ENCODE data around the gene ERCC6L2. TPM values are rescaled to one million over a fixed set of nuclear protein-coding genes. Genes with fewer than 3 reads are reported as not detected.

ERCC6L2 gene
- total RNA-seq, 1 experiment from 2014 or later, result 39.2 TPM

DNA sequence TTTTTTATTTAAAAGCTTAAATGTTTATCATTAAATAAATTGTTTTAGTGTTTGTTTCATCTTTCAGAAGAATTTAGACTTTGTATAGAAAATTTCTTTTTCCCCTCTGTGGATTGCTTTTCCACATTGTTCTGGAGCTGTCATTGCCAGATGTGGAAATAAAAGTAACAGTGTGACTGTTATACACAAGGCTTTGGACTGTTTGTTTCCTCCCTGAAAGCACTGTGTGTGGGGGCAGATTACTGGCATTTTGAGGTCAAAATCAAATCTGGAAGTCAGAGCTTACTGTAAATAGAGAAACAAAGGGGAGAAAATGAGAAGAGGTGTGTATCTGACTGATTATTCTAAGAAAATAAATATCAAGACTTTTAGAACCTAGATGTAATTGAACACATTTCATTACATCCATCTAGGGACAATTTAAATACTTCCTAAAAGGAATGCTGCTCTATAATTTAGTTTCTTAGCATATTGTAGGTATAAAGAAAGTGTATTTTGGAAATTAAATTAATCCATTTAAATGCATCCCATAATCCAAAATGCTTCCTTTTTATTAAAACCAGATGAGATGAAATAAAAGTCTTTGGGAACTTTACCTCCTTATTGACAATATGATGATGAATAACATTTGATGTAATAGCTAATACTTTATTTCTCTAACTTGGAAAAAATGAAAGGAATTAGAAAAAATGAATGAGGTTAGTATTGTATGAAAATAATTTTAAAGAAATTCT, 51.9 kb downstream of the ERCC6L2 start:
- Histone ChIP-seq H3K9me2 (ENCODE audit: insufficient read depth) (no peaks in the 10 kb centered on the region), H3K4me2 (ENCODE audit: low read length) (no peak overlapping the region), H3K9me3 (ENCODE audit: control insufficient read depth in 1 of 2, insufficient read depth in 1 of 2, low read depth in 1 of 2, low read length in 2 of 2) (no peaks in the 10 kb centered on the region), H3K27ac (ENCODE audit: low read depth, low read length) (no peak overlapping the region), H3K4me1 (ENCODE audit: control insufficient read depth in 1 of 2, insufficient read depth in 2 of 2, low read length in 2 of 2) (no peaks in the 10 kb centered on the region), H2AFZ (ENCODE audit: low read depth, low read length, poor library complexity, severe bottlenecking) (no peak overlapping the region), H3K36me3 (ENCODE audit: control insufficient read depth in 1 of 2, insufficient read depth in 2 of 2, low read length in 2 of 2) (peaks cover 13 to 25% of the 10 kb centered on the region in 2 experiments), H3K9ac (ENCODE audit: low read length) (no peak overlapping the region), H3K27me3 (ENCODE audit: insufficient read depth, low read length) (no peaks in the 10 kb centered on the region), H4K20me1 (ENCODE audit: insufficient read depth) (no peaks in the 10 kb centered on the region; the same call in 1 of the 2 replicates), H3K4me3 (replicated peaks in 1 of 2; ENCODE audit: low read depth in 1 of 2, low read length in 2 of 2) (no peak overlapping the region), H3K79me2 (ENCODE audit: insufficient read depth, low read length) (no peaks in the 10 kb centered on the region)
- BruUV-seq (replicated peaks), result no TSS peak
- no peak for ATAC-seq
- intact Hi-C loops (cut with micrococcal nuclease), result no loop called here
- ChIA-PET RAD21 (ENCODE audit: low non-redundant PET in 1 of 2, low total read pairs in 2 of 2, uncharacterized antibody in 2 of 2, unreplicated experiment in 2 of 2) (no interaction called here), POLR2A (no interaction called here), CTCF (interaction anchor here (1.0 kb wide), 1 partner anchor 8 kb away, joined by 3 read pairs; no protein-coding TSS in a partner anchor)
- DNase-seq (ENCODE audit: low read depth, low spot score), result no peak
- TF ChIP-seq, protein P1, sequence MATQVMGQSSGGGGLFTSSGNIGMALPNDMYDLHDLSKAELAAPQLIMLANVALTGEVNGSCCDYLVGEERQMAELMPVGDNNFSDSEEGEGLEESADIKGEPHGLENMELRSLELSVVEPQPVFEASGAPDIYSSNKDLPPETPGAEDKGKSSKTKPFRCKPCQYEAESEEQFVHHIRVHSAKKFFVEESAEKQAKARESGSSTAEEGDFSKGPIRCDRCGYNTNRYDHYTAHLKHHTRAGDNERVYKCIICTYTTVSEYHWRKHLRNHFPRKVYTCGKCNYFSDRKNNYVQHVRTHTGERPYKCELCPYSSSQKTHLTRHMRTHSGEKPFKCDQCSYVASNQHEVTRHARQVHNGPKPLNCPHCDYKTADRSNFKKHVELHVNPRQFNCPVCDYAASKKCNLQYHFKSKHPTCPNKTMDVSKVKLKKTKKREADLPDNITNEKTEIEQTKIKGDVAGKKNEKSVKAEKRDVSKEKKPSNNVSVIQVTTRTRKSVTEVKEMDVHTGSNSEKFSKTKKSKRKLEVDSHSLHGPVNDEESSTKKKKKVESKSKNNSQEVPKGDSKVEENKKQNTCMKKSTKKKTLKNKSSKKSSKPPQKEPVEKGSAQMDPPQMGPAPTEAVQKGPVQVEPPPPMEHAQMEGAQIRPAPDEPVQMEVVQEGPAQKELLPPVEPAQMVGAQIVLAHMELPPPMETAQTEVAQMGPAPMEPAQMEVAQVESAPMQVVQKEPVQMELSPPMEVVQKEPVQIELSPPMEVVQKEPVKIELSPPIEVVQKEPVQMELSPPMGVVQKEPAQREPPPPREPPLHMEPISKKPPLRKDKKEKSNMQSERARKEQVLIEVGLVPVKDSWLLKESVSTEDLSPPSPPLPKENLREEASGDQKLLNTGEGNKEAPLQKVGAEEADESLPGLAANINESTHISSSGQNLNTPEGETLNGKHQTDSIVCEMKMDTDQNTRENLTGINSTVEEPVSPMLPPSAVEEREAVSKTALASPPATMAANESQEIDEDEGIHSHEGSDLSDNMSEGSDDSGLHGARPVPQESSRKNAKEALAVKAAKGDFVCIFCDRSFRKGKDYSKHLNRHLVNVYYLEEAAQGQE (IDR thresholded peaks at IDR 0.05; ENCODE audit: low read depth), result no peak
- no peak for TF ChIP-seq RAD21 (IDR thresholded peaks at IDR 0.05; ENCODE audit: low read depth)
- TF ChIP-seq, protein P2, sequence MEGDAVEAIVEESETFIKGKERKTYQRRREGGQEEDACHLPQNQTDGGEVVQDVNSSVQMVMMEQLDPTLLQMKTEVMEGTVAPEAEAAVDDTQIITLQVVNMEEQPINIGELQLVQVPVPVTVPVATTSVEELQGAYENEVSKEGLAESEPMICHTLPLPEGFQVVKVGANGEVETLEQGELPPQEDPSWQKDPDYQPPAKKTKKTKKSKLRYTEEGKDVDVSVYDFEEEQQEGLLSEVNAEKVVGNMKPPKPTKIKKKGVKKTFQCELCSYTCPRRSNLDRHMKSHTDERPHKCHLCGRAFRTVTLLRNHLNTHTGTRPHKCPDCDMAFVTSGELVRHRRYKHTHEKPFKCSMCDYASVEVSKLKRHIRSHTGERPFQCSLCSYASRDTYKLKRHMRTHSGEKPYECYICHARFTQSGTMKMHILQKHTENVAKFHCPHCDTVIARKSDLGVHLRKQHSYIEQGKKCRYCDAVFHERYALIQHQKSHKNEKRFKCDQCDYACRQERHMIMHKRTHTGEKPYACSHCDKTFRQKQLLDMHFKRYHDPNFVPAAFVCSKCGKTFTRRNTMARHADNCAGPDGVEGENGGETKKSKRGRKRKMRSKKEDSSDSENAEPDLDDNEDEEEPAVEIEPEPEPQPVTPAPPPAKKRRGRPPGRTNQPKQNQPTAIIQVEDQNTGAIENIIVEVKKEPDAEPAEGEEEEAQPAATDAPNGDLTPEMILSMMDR (IDR thresholded peaks at IDR 0.05 in 2 of 3, conservative IDR thresholded peaks at IDR 0.05 in 1 of 3; ENCODE audit: borderline replicate concordance in 1 of 3, insufficient read depth in 1 of 3, low read depth in 2 of 3, low read length in 2 of 3), result no peak
- TF ChIP-seq SIN3A (IDR thresholded peaks at IDR 0.05; ENCODE audit: low read depth), result no peak
- TF ChIP-seq FOSL1 (IDR thresholded peaks at IDR 0.05; ENCODE audit: low read depth), result no peak
- no peak for TF ChIP-seq EGR1 (IDR thresholded peaks at IDR 0.05; ENCODE audit: low read depth)
- TF ChIP-seq EZH2phosphoT487 (IDR thresholded peaks at IDR 0.05; ENCODE audit: borderline replicate concordance), result no peak
- TF ChIP-seq CBX3 (IDR thresholded peaks at IDR 0.05; ENCODE audit: low read depth), result no peak
- TF ChIP-seq ZNF274 (IDR thresholded peaks at IDR 0.05; ENCODE audit: low read depth, low read length), result no peak
- TF ChIP-seq TCF7L2 (IDR thresholded peaks at IDR 0.05; ENCODE audit: borderline replicate concordance, extremely low read depth, insufficient read depth, insufficient read length), result no peak
- no peak for TF ChIP-seq JUND (IDR thresholded peaks at IDR 0.05)
- TF ChIP-seq SRF (IDR thresholded peaks at IDR 0.05; ENCODE audit: low read depth), result no peak
- TF ChIP-seq EZH2 (IDR thresholded peaks at IDR 0.05), result no peak
- TF ChIP-seq, protein P3, sequence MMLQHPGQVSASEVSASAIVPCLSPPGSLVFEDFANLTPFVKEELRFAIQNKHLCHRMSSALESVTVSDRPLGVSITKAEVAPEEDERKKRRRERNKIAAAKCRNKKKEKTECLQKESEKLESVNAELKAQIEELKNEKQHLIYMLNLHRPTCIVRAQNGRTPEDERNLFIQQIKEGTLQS (IDR thresholded peaks at IDR 0.05), result no peak
- TF ChIP-seq ELF1 (IDR thresholded peaks at IDR 0.05; ENCODE audit: borderline replicate concordance, low read depth), result no peak
- TF ChIP-seq, protein P4, sequence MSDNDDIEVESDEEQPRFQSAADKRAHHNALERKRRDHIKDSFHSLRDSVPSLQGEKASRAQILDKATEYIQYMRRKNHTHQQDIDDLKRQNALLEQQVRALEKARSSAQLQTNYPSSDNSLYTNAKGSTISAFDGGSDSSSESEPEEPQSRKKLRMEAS (IDR thresholded peaks at IDR 0.05), result no peak
